ENCODE measurements around the gene SRL.
"Not testable (repeated sequence)": the region's sequence is repeated elsewhere in the genome, so short reads cannot be mapped to it uniquely, and the experiment has no call there.

Gene SRL

GRCh38 chr16:4159726-4160125 is 82.2 kb downstream of the SRL start:
- Histone ChIP-seq H3K27me3 (ENCODE audit: insufficient read depth, poor library complexity, severe bottlenecking) (no peaks in the 10 kb centered on the region), H3K27ac (replicated peaks) (no peak overlapping the region), H3K4me3 (replicated peaks; ENCODE audit: insufficient read depth, low read length) (no peak overlapping the region)
- DNase-seq (ENCODE audit: low read depth in 1 of 2, low spot score in 1 of 2): no peak
- TF ChIP-seq SPI1 (IDR thresholded peaks at IDR 0.05; ENCODE audit: borderline replicate concordance, low read depth) (no peak), REST (IDR thresholded peaks at IDR 0.05; ENCODE audit: insufficient replicate concordance, low read depth) (no peak), POLR2AphosphoS5 (IDR thresholded peaks at IDR 0.05; ENCODE audit: low read depth) (no peak)

- Histone ChIP-seq H3K27ac (replicated peaks) (no peak overlapping the region), H3K27me3 (ENCODE audit: insufficient read depth, poor library complexity, severe bottlenecking) (no peaks in the 10 kb centered on the region), H3K4me3 (replicated peaks; ENCODE audit: insufficient read depth, low read length) (no peak overlapping the region)
- no peak for DNase-seq (ENCODE audit: low read depth in 1 of 2, low spot score in 1 of 2)
- no peak for TF ChIP-seq POLR2AphosphoS5 (IDR thresholded peaks at IDR 0.05; ENCODE audit: low read depth)
Observed at GRCh38 chr16:4158143-4159093, 83.5 kb downstream of the SRL start.

GRCh38 chr16:4157376-4157825 is 84.5 kb downstream of the SRL start:
- TF ChIP-seq CTCF (IDR thresholded peaks at IDR 0.05; ENCODE audit: insufficient read depth, low read length) (no peak), REST (IDR thresholded peaks at IDR 0.05; ENCODE audit: insufficient replicate concordance, low read depth) (no peak), POLR2AphosphoS5 (IDR thresholded peaks at IDR 0.05; ENCODE audit: low read depth) (no peak)
- H3K27me3 ChIP-seq (ENCODE audit: insufficient read depth, poor library complexity, severe bottlenecking): no peaks in the 10 kb centered on the region
- no peak for DNase-seq (ENCODE audit: low read depth in 1 of 2, low spot score in 1 of 2)
- no peak overlapping the region for H3K27ac ChIP-seq (replicated peaks)
- H3K4me3 ChIP-seq (replicated peaks; ENCODE audit: insufficient read depth, low read length): no peak overlapping the region

GRCh38 chr16:4156503-4156902 is 85.4 kb downstream of the SRL start:
- DNase-seq (ENCODE audit: low read depth in 1 of 2, low spot score in 1 of 2); H3K27ac ChIP-seq (replicated peaks); H3K27me3 ChIP-seq (ENCODE audit: insufficient read depth, poor library complexity, severe bottlenecking); H3K4me3 ChIP-seq (replicated peaks; ENCODE audit: insufficient read depth, low read length): not testable (repeated sequence)

- not testable (repeated sequence) for H3K27ac ChIP-seq (replicated peaks); H3K27me3 ChIP-seq (ENCODE audit: insufficient read depth, poor library complexity, severe bottlenecking); DNase-seq (ENCODE audit: low read depth in 1 of 2, low spot score in 1 of 2); H3K4me3 ChIP-seq (replicated peaks; ENCODE audit: insufficient read depth, low read length)
Observed at GRCh38 chr16:4153364-4153763, 88.5 kb downstream of the SRL start.

GRCh38 chr16:4152267-4152666 is 89.6 kb downstream of the SRL start:
- Histone ChIP-seq H3K4me3 (replicated peaks; ENCODE audit: insufficient read depth, low read length) (no peak overlapping the region), H3K27ac (replicated peaks) (no peak overlapping the region), H3K27me3 (ENCODE audit: insufficient read depth, poor library complexity, severe bottlenecking) (no peaks in the 10 kb centered on the region)
- DNase-seq (ENCODE audit: low read depth in 1 of 2, low spot score in 1 of 2): no peak
- TF ChIP-seq GABPA (IDR thresholded peaks at IDR 0.05; ENCODE audit: low read depth) (no peak), CTCF (IDR thresholded peaks at IDR 0.05; ENCODE audit: insufficient read depth, low read length) (no peak), SPI1 (IDR thresholded peaks at IDR 0.05; ENCODE audit: borderline replicate concordance, low read depth) (no peak), REST (IDR thresholded peaks at IDR 0.05; ENCODE audit: insufficient replicate concordance, low read depth) (no peak), POLR2AphosphoS5 (IDR thresholded peaks at IDR 0.05; ENCODE audit: low read depth) (no peak)
